Neural progenitor cell (in vitro differentiated cells): ENCODE results near the gene UNC13C. TPM values are rescaled to one million over a fixed set of nuclear protein-coding genes. Genes with fewer than 3 reads are reported as not detected.

Experiments
- DNase-seq: peaks from one replicate; pipeline ENCODE4 v3.0.0-alpha.2; 2016; ENCODE audit warnings: low spot score
- H2AFZ ChIP-seq: fragments of 200-600 bp; sonication (generic); replicated peaks from 2 replicates; pipeline ENCODE4 v1.6.1; 2016; ENCODE audit warnings: antibody characterized with exemption
- H3F3A ChIP-seq: fragments of 200-600 bp; sonication (generic); 2 replicates; pipeline ENCODE4 v1.6.1; 2016; ENCODE audit warnings: antibody characterized with exemption, low read depth
- H3K27ac ChIP-seq: fragments of 200-600 bp; sonication (generic); 2 replicates; pipeline ENCODE4 v1.5.1; 2016; ENCODE audit warnings: mild to moderate bottlenecking
- H3K27me3 ChIP-seq: fragments of 200-600 bp; sonication (generic); 2 replicates; pipeline ENCODE4 v1.6.1; 2016; ENCODE audit warnings: mild to moderate bottlenecking, moderate library complexity
- H3K36me3 ChIP-seq: fragments of 200-600 bp; sonication (generic); 2 replicates; pipeline ENCODE4 v1.5.1; 2016
- H3K4me1 ChIP-seq: fragments of 200-600 bp; sonication (generic); 2 replicates; pipeline ENCODE4 v1.6.1; 2016; ENCODE audit warnings: mixed run types
- H3K4me2 ChIP-seq: fragments of 200-600 bp; sonication (generic); 2 replicates; pipeline ENCODE4 v1.6.1; 2016
- H3K4me3 ChIP-seq: fragments of 200-600 bp; sonication (generic); 2 replicates; pipeline ENCODE4 v1.5.1; 2016
- H3K79me2 ChIP-seq: fragments of 200-600 bp; sonication (generic); 2 replicates; pipeline ENCODE4 v1.6.1; 2016; ENCODE audit warnings: low read depth
- H3K9ac ChIP-seq: fragments of 200-600 bp; sonication (generic); 2 replicates; pipeline ENCODE4 v1.6.1; 2016
- H3K9me3 ChIP-seq: fragments of 200-600 bp; sonication (generic); 2 replicates; pipeline ENCODE4 v1.5.1; 2016; ENCODE audit warnings: low read depth
- H4K20me1 ChIP-seq: fragments of 200-600 bp; sonication (generic); 2 replicates; pipeline ENCODE4 v1.6.1; 2016; ENCODE audit warnings: low read depth
- H3K27ac Mint-ChIP-seq: 3 replicates; pipeline ENCODE4 v1.8.0; 2021; ENCODE audit warnings: mixed read lengths
- H3K27me3 Mint-ChIP-seq: 2 replicates; pipeline ENCODE4 v1.8.0; 2022; ENCODE audit warnings: low read depth, mild to moderate bottlenecking, inconsistent platforms, moderate library complexity, mixed read lengths; ENCODE audit not compliant: insufficient read depth
- H3K36me3 Mint-ChIP-seq: 3 replicates; pipeline ENCODE4 v1.8.0; 2021; ENCODE audit warnings: mixed read lengths
- H3K4me1 Mint-ChIP-seq: 3 replicates; pipeline ENCODE4 v1.8.0; 2021; ENCODE audit warnings: mixed read lengths
- H3K4me3 Mint-ChIP-seq: 3 replicates; pipeline ENCODE4 v1.8.0; 2021; ENCODE audit warnings: mild to moderate bottlenecking, moderate library complexity, mixed read lengths
- H3K9me3 Mint-ChIP-seq: 3 replicates; pipeline ENCODE4 v1.8.0; 2020; ENCODE audit warnings: mixed read lengths
- EZH2 ChIP-seq: fragments of 200-600 bp; sonication (generic); IDR thresholded peaks from 2 replicates; pipeline ENCODE4 v1.6.1; 2017; ENCODE audit warnings: antibody characterized with exemption, mild to moderate bottlenecking, moderate library complexity
- EZH2phosphoT487 ChIP-seq: fragments of 200-600 bp; sonication (generic); IDR thresholded peaks from 2 replicates; pipeline ENCODE4 v1.6.1; 2017; ENCODE audit warnings: antibody characterized with exemption
- total RNA-seq: library from RNA; depleted of rRNA; stranded (reverse); fragments of >200 nt; gene quantifications from 2 replicates; pipeline ENCODE4 v1.2.3, GENCODE V29; 2015; ENCODE audit warnings: low replicate concordance
- TF ChIP-seq, protein P1 (sequence below): fragments of 200-600 bp; sonication (generic); IDR thresholded peaks from 2 replicates; pipeline ENCODE4 v1.5.1; 2017; ENCODE audit warnings: antibody characterized with exemption, mild to moderate bottlenecking

Gene UNC13C
- total RNA-seq, 1 donor from 2014 or later: not detected

DNA sequence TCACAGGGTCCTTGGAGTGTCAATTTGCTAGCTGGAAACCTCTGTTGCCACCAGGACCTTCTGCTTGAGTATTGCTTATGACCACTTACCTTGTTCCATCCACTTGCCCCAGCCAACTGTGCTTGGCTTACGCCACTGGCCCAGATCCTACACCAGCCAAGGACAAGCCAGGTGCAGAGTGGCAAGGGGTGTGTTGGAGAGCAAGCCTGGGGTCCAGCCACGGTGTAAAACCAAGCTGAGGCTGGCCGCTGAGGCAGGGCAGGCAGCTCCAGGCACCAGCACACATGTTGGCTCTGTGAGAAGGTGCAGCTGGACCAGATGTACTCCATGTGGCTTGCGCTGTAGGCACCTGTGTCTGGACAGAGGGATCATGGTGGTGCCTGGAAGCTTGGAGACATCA, 248.2 kb downstream of the UNC13C start:
- no peaks in the 10 kb centered on the region for H3K4me1 ChIP-seq
- H3K36me3 ChIP-seq: no peaks in the 10 kb centered on the region
- H3K4me3 ChIP-seq: no peak overlapping the region
- no peak overlapping the region for H3K27ac ChIP-seq
- no peak overlapping the region for H3K4me3 Mint-ChIP-seq
- no peaks in the 10 kb centered on the region for H3F3A ChIP-seq
- no peak for DNase-seq
- H4K20me1 ChIP-seq: no peaks in the 10 kb centered on the region
- H3K4me1 Mint-ChIP-seq: no peaks in the 10 kb centered on the region
- no peak overlapping the region for H3K4me2 ChIP-seq
- H3K27me3 Mint-ChIP-seq: peaks cover 7% of the 10 kb centered on the region
- H3K27ac Mint-ChIP-seq: no peak overlapping the region
- H3K9ac ChIP-seq: no peak overlapping the region
- no peak for TF ChIP-seq EZH2phosphoT487
- TF ChIP-seq, protein P1, sequence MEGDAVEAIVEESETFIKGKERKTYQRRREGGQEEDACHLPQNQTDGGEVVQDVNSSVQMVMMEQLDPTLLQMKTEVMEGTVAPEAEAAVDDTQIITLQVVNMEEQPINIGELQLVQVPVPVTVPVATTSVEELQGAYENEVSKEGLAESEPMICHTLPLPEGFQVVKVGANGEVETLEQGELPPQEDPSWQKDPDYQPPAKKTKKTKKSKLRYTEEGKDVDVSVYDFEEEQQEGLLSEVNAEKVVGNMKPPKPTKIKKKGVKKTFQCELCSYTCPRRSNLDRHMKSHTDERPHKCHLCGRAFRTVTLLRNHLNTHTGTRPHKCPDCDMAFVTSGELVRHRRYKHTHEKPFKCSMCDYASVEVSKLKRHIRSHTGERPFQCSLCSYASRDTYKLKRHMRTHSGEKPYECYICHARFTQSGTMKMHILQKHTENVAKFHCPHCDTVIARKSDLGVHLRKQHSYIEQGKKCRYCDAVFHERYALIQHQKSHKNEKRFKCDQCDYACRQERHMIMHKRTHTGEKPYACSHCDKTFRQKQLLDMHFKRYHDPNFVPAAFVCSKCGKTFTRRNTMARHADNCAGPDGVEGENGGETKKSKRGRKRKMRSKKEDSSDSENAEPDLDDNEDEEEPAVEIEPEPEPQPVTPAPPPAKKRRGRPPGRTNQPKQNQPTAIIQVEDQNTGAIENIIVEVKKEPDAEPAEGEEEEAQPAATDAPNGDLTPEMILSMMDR: no peak
- no peak for TF ChIP-seq EZH2
- no peak overlapping the region for H2AFZ ChIP-seq
- H3K36me3 Mint-ChIP-seq: no peaks in the 10 kb centered on the region
- peaks cover 14% of the 10 kb centered on the region for H3K9me3 Mint-ChIP-seq
- H3K27me3 ChIP-seq: no peaks in the 10 kb centered on the region
- H3K79me2 ChIP-seq: no peaks in the 10 kb centered on the region
- peaks cover 23% of the 10 kb centered on the region for H3K9me3 ChIP-seq

DNA sequence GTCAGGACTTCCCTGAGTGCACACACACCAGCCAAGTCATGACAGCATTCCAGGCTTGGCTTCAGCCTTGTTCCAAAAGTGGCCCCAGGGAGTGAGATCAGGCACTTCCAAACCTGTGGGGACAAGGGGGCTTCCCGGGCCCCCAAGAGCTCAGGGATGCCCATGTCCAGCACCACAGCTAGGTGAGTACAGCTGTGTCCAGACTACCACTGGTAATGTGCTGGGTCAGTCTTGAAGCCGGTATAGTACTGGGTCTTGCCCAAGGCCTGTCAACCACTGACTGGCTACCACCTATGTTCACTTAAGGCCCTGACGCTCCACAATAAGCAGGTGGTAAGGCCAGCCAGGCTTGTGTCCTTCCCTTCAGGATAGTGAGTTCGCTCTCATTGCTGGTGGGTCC, 249.3 kb downstream of the UNC13C start:
- Mint-ChIP-seq H3K27me3 (peaks cover 7% of the 10 kb centered on the region), H3K4me1 (no peaks in the 10 kb centered on the region), H3K4me3 (no peak overlapping the region), H3K27ac (no peak overlapping the region), H3K9me3 (peaks cover 14% of the 10 kb centered on the region), H3K36me3 (no peaks in the 10 kb centered on the region)
- no peaks in the 10 kb centered on the region for H3K27me3 ChIP-seq
- no peaks in the 10 kb centered on the region for H3K36me3 ChIP-seq
- no peaks in the 10 kb centered on the region for H3K4me1 ChIP-seq
- TF ChIP-seq, protein P1: no peak
- no peak for TF ChIP-seq EZH2phosphoT487
- TF ChIP-seq EZH2: no peak
- no peak overlapping the region for H3K27ac ChIP-seq
- no peak overlapping the region for H2AFZ ChIP-seq
- H3K9me3 ChIP-seq: peaks cover 23% of the 10 kb centered on the region
- no peaks in the 10 kb centered on the region for H3F3A ChIP-seq
- DNase-seq: no peak
- no peak overlapping the region for H3K4me2 ChIP-seq
- H3K9ac ChIP-seq: no peak overlapping the region
- H3K79me2 ChIP-seq: no peaks in the 10 kb centered on the region
- H4K20me1 ChIP-seq: no peaks in the 10 kb centered on the region
- H3K4me3 ChIP-seq: no peak overlapping the region

DNA sequence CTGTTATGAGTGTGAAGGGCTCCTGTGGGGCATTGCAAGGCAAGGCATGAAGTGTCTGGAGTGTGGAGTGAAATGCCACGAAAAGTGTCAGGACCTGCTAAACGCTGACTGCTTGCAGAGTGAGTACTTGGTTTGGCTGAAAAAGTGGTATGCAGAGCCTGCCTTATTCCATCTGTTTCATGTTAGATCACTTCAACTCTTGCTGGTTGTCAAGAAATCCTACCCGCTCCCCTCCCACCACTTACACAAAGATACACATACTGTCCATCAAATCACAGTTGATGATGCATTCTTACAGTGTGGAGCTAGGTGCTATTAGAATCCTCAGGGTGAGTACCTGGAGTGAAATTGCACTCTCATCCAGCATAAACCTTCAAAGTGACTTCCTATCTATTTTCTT, 272.1 kb downstream of the UNC13C start:
- Histone ChIP-seq H3K36me3 (no peaks in the 10 kb centered on the region), H3K4me2 (no peak overlapping the region), H3K4me1 (no peaks in the 10 kb centered on the region), H3F3A (no peaks in the 10 kb centered on the region), H4K20me1 (no peaks in the 10 kb centered on the region), H3K4me3 (no peak overlapping the region), H3K27me3 (no peaks in the 10 kb centered on the region), H3K27ac (no peak overlapping the region), H3K79me2 (no peaks in the 10 kb centered on the region), H3K9ac (no peak overlapping the region), H2AFZ (no peak overlapping the region), H3K9me3 (peaks cover 21% of the 10 kb centered on the region)
- Mint-ChIP-seq H3K4me1 (peaks cover 3% of the 10 kb centered on the region), H3K36me3 (no peaks in the 10 kb centered on the region), H3K9me3 (no peaks in the 10 kb centered on the region), H3K27me3 (no peaks in the 10 kb centered on the region), H3K4me3 (no peak overlapping the region), H3K27ac (no peak overlapping the region)
- no peak for DNase-seq
- TF ChIP-seq EZH2phosphoT487: no peak
- TF ChIP-seq, protein P1: no peak
- no peak for TF ChIP-seq EZH2
